SK-N-MC (cell line): ENCODE results near the gene ESR1.

Experiments used
- EZH2 ChIP-seq: fragments of 200-600 bp; sonication (generic); IDR thresholded peaks from one replicate; pipeline ENCODE4 v1.6.1; 2017; ENCODE audit warnings: antibody characterized with exemption
- POLR2AphosphoS5 ChIP-seq: IDR thresholded peaks from 2 replicates; pipeline ENCODE4 v1.6.1; 2012; ENCODE audit warnings: mild to moderate bottlenecking, low read depth, low read length, borderline replicate concordance

GRCh38 chr6:152008779-152009178 is 201.3 kb downstream of the ESR1 start:
- no peak for TF ChIP-seq EZH2
- no peak for TF ChIP-seq POLR2AphosphoS5
